Stimulated activated CD4-positive, alpha-beta T cell treated with anti-CD3 and anti-CD28 coated beads, TNF-alpha, amount 100 ng/mL, for 48 hours (primary cell): ENCODE results near the gene ERC1.
A peak's percentile ranks its signal among the peaks of the same experiment; 100 is the strongest.
"Not testable (repeated sequence)": the region's sequence is repeated elsewhere in the genome, so short reads cannot be mapped to it uniquely, and the experiment has no call there.

Source experiments
- DNase-seq, 3 donors: peaks; one replicate each; pipeline ENCODE4 v3.0.0-alpha.2; 2020; ENCODE audit warnings: low read depth in 3 of 3

ERC1 gene

GRCh38 chr12:981961-982360 lies 9.1 kb upstream of the ERC1 start:
- no peak for DNase-seq

- DNase-seq: no peak
Measured at GRCh38 chr12:988646-989045, 2.4 kb upstream of the ERC1 start.

GRCh38 chr12:989051-989450 lies 2.0 kb upstream of the ERC1 start:
- DNase-seq: no peak

- DNase-seq: peak; percentile 31 to 46 (median 33)
Measured at GRCh38 chr12:989751-990660, 1.0 kb upstream of the ERC1 start.

GRCh38 chr12:991350-992333 lies 619 bp downstream of the ERC1 start:
- DNase-seq: peak in 1 of 3 donors; percentile 3

- no peak for DNase-seq
Measured at GRCh38 chr12:992647-993046, 1.6 kb downstream of the ERC1 start.

- no peak for DNase-seq
Measured at GRCh38 chr12:996881-997280, 5.9 kb downstream of the ERC1 start.

GRCh38 chr12:997505-997904 lies 6.5 kb downstream of the ERC1 start:
- DNase-seq: no peak

GRCh38 chr12:998020-998874 lies 7.2 kb downstream of the ERC1 start:
- DNase-seq: no peak

- not testable (repeated sequence) for DNase-seq
Measured at GRCh38 chr12:999736-1000135, 8.7 kb downstream of the ERC1 start.

GRCh38 chr12:1001507-1001906 lies 10.5 kb downstream of the ERC1 start:
- DNase-seq: no peak

- no peak for DNase-seq
Measured at GRCh38 chr12:1003600-1004271, 12.7 kb downstream of the ERC1 start.

- DNase-seq: no peak
Measured at GRCh38 chr12:1006255-1006654, 15.2 kb downstream of the ERC1 start.

GRCh38 chr12:1007276-1007675 lies 16.3 kb downstream of the ERC1 start:
- no peak for DNase-seq

GRCh38 chr12:1007994-1008393 lies 17.0 kb downstream of the ERC1 start:
- DNase-seq: no peak

- DNase-seq: no peak
Measured at GRCh38 chr12:1011091-1011490, 20.1 kb downstream of the ERC1 start.

- DNase-seq: no peak
Measured at GRCh38 chr12:1013618-1014489, 22.8 kb downstream of the ERC1 start.

- no peak for DNase-seq
Measured at GRCh38 chr12:1019283-1019682, 28.3 kb downstream of the ERC1 start.

GRCh38 chr12:1020389-1020788 lies 29.4 kb downstream of the ERC1 start:
- no peak for DNase-seq
